ENCODE results near the gene HLA-DMA. TPM values are rescaled to one million over a fixed set of nuclear protein-coding genes. Genes with fewer than 3 reads are reported as not detected.

Gene HLA-DMA
- total RNA-seq, 1 donor from 2014 or later = 2.1 TPM

GRCh38 chr6:32970413-32971241, 17.7 kb upstream of the HLA-DMA start:
- TF ChIP-seq CTCF (IDR thresholded peaks at IDR 0.05; ENCODE audit: unreplicated experiment) = no peak
- H3K36me3 Mint-ChIP-seq = peaks cover 19% of the 10 kb centered on the region
- H3K4me1 Mint-ChIP-seq = peaks cover 47% of the 10 kb centered on the region
- H3K4me3 Mint-ChIP-seq = peak overlapping the region; percentile 91
- no peaks in the 10 kb centered on the region for H3K27me3 Mint-ChIP-seq (ENCODE audit: low read depth)
- peak; percentile 52 to 76 for DNase-seq (ENCODE audit: low spot score in 2 of 2, unreplicated experiment in 2 of 2)
- no peaks in the 10 kb centered on the region for H3K9me3 Mint-ChIP-seq
- peak overlapping the region; percentile 100 for H3K27ac Mint-ChIP-seq

DNA sequence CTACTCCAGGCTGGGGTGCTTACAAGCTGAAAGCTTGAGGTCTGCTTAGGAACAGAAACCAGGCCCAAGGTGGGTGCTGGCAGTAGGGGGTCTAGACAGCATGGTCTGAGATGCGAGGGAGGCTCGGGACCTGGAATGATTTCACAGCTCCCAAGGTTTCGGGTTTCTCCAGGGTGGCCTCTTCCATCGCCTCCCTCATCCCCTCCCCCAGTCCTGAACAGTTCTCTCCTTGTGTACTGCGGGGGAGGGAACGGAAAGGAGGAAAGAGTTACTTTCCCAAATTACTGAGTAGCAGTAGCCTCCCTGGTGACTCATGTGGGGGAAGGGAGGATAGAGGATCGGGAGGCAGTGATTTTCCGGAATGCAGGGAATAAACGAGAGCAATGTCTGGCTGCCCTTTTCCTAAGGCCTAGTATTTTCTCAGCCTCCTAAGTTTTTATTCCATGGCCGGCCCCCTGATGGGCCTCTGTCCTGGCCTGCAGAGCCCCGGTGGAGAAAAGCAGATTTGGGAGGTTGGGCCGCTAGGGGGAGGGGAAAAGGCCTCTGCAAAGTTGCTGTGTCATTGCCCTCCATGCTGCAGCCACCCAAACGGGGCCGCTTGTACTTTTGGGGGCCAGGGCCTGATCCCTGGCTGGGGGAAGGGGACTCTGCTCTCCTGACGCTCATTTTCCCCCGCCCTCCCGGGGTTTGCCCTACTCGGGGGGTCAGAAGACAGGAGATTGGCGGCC, 17.0 kb upstream of the HLA-DMA start:
- H3K9me3 Mint-ChIP-seq = no peaks in the 10 kb centered on the region
- H3K27me3 Mint-ChIP-seq (ENCODE audit: low read depth) = no peaks in the 10 kb centered on the region
- H3K36me3 Mint-ChIP-seq = peaks cover 14% of the 10 kb centered on the region
- H3K27ac Mint-ChIP-seq = peak overlapping the region; percentile 100
- TF ChIP-seq CTCF (IDR thresholded peaks at IDR 0.05; ENCODE audit: unreplicated experiment) = peak; percentile 23
- DNase-seq (ENCODE audit: low spot score in 2 of 2, unreplicated experiment in 2 of 2) = peak; percentile 41 to 75
- peak overlapping the region; percentile 91 for H3K4me3 Mint-ChIP-seq
- peaks cover 45% of the 10 kb centered on the region for H3K4me1 Mint-ChIP-seq

DNA sequence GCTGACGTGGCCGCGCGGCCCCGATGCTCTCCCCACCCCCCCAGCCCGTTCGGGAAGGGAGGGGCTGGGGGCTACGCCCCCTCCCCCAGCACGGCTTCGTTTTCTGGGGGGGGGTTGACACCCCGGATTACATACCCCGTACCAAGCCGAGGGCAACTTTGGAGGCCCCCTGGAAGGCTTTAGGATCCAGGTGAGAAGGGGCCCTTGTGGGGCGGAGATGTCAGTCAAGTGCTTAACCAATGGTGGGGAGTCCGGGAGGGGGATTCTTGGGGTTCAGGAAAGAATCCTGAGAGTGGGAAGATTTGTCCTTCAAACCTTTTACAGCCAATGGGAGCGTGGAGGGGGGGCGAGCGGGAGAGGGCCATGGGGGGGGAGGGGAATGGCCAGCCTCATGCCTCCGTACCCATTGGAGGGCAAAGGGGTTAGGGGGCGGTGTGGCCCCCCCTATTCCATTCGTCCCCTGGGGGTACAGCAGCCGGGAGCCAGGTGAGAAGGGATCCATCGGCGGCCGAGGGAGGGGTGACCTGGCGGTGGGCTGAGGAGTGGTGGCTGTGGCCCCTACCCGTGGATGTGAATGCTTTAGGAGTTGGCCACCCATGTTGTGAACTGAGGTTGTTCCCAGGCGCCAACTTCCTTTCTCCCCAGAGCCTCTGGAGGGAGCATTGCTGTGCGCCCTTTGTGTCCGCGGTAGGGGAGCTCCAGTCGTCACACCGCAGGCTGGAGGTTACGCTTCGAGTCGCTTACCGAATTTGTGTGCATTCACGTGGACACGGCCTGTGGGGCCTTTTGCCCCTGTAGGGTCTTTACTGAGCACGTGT, 16.2 kb upstream of the HLA-DMA start:
- H3K27me3 Mint-ChIP-seq (ENCODE audit: low read depth) = no peaks in the 10 kb centered on the region
- H3K9me3 Mint-ChIP-seq = no peaks in the 10 kb centered on the region
- H3K4me1 Mint-ChIP-seq = peaks cover 39% of the 10 kb centered on the region
- H3K27ac Mint-ChIP-seq = peak overlapping the region; percentile 100
- H3K4me3 Mint-ChIP-seq = peak overlapping the region; percentile 91
- TF ChIP-seq CTCF (IDR thresholded peaks at IDR 0.05; ENCODE audit: unreplicated experiment) = no peak
- DNase-seq (ENCODE audit: low spot score in 2 of 2, unreplicated experiment in 2 of 2) = peak; percentile 45 to 75
- peaks cover 14% of the 10 kb centered on the region for H3K36me3 Mint-ChIP-seq

- no peaks in the 10 kb centered on the region for H3K27me3 Mint-ChIP-seq (ENCODE audit: low read depth)
- H3K4me3 Mint-ChIP-seq = peak within 1 kb of the TSS; percentile 91
- H3K9me3 Mint-ChIP-seq = no peaks in the 10 kb centered on the region
- peaks cover 33% of the 10 kb centered on the region for H3K4me1 Mint-ChIP-seq
- H3K27ac Mint-ChIP-seq = peak within 1 kb of the TSS; percentile 100
- DNase-seq (ENCODE audit: low spot score in 2 of 2, unreplicated experiment in 2 of 2) = peak; percentile 94 to 95
- peaks cover 10% of the 10 kb centered on the region for H3K36me3 Mint-ChIP-seq
- no peak for TF ChIP-seq CTCF (IDR thresholded peaks at IDR 0.05; ENCODE audit: unreplicated experiment)
These were observed 15.4 kb upstream of the HLA-DMA start, which contains the start of gene BRD2 for GRCh38 chr6:32968093-32968866. Gene BRD2, plus strand, starts transcription at chr6:32968594. Its CDS starts 4,305 bp downstream, at chr6:32972899.
